ENCODE results near the gene ARFGEF3. TPM values are rescaled to one million over a fixed set of nuclear protein-coding genes. Genes with fewer than 3 reads are reported as not detected.

ARFGEF3 gene
- total RNA-seq, 1 donor from 2014 or later, result 1.8 TPM

- no peak for DNase-seq (ENCODE audit: low spot score in 2 of 2)
- no peak for TF ChIP-seq CTCF (IDR thresholded peaks at IDR 0.05)
- Histone ChIP-seq H3K36me3 (no peaks in the 10 kb centered on the region), H3K27me3 (no peaks in the 10 kb centered on the region), H3K4me1 (no peaks in the 10 kb centered on the region), H3K27ac (no peak overlapping the region), H3K4me3 (no peak overlapping the region), H3K9me3 (no peaks in the 10 kb centered on the region)
- intact Hi-C loops (cut with DNase I), result no loop called here
Observed at GRCh38 chr6:138231381-138231886, 69.7 kb downstream of the ARFGEF3 start.

- H3K4me1 ChIP-seq, result no peaks in the 10 kb centered on the region
- H3K9me3 ChIP-seq, result no peaks in the 10 kb centered on the region
- H3K27ac ChIP-seq, result no peak overlapping the region
- H3K36me3 ChIP-seq, result no peaks in the 10 kb centered on the region
- intact Hi-C loops (cut with DNase I), result no loop called here
- H3K27me3 ChIP-seq, result no peaks in the 10 kb centered on the region
- H3K4me3 ChIP-seq, result no peak overlapping the region
- no peak for TF ChIP-seq CTCF (IDR thresholded peaks at IDR 0.05)
- no peak for DNase-seq (ENCODE audit: low spot score in 2 of 2)
Observed at GRCh38 chr6:138234363-138234762, 72.6 kb downstream of the ARFGEF3 start.

GRCh38 chr6:138235205-138235604 lies 73.5 kb downstream of the ARFGEF3 start:
- intact Hi-C loops (cut with DNase I), result no loop called here
- Histone ChIP-seq H3K27ac (no peak overlapping the region), H3K9me3 (no peaks in the 10 kb centered on the region), H3K36me3 (no peaks in the 10 kb centered on the region), H3K4me1 (no peaks in the 10 kb centered on the region), H3K4me3 (no peak overlapping the region), H3K27me3 (no peaks in the 10 kb centered on the region)
- DNase-seq (ENCODE audit: low spot score in 2 of 2), result no peak
- no peak for TF ChIP-seq CTCF (IDR thresholded peaks at IDR 0.05)

- Histone ChIP-seq H3K9me3 (no peaks in the 10 kb centered on the region), H3K27me3 (no peaks in the 10 kb centered on the region), H3K4me3 (no peak overlapping the region), H3K27ac (no peak overlapping the region), H3K36me3 (no peaks in the 10 kb centered on the region), H3K4me1 (no peaks in the 10 kb centered on the region)
- intact Hi-C loops (cut with DNase I), result no loop called here
- no peak for DNase-seq (ENCODE audit: low spot score in 2 of 2)
- TF ChIP-seq CTCF (IDR thresholded peaks at IDR 0.05), result no peak
Observed at GRCh38 chr6:138235693-138236092, 74.0 kb downstream of the ARFGEF3 start.

- no peaks in the 10 kb centered on the region for H3K9me3 ChIP-seq
- H3K27me3 ChIP-seq, result no peaks in the 10 kb centered on the region
- H3K4me1 ChIP-seq, result no peaks in the 10 kb centered on the region
- H3K4me3 ChIP-seq, result no peak overlapping the region
- TF ChIP-seq CTCF (IDR thresholded peaks at IDR 0.05), result no peak
- no peak overlapping the region for H3K27ac ChIP-seq
- DNase-seq (ENCODE audit: low spot score in 2 of 2), result no peak
- H3K36me3 ChIP-seq, result no peaks in the 10 kb centered on the region
- intact Hi-C loops (cut with DNase I), result no loop called here
Observed at GRCh38 chr6:138237463-138237862, 75.7 kb downstream of the ARFGEF3 start.

- no peak for DNase-seq (ENCODE audit: low spot score in 2 of 2)
- Histone ChIP-seq H3K4me3 (no peak overlapping the region), H3K27me3 (no peaks in the 10 kb centered on the region), H3K27ac (no peak overlapping the region), H3K4me1 (no peaks in the 10 kb centered on the region), H3K9me3 (no peaks in the 10 kb centered on the region), H3K36me3 (no peaks in the 10 kb centered on the region)
- no peak for TF ChIP-seq CTCF (IDR thresholded peaks at IDR 0.05)
- intact Hi-C loops (cut with DNase I), result no loop called here
Observed at GRCh38 chr6:138238368-138238767, 76.6 kb downstream of the ARFGEF3 start.

All from ascending aorta (tissue), 2 donors.